OCI-LY1 (cell line): ENCODE data around the gene C11orf24.

Experiments used
- CTCF ChIP-seq: fragments of 200-600 bp; sonication (generic), shearing (Covaris generic); IDR thresholded peaks from 2 replicates; pipeline ENCODE4 v1.5.1; 2017; ENCODE audit warnings: mild to moderate bottlenecking, antibody characterized with exemption, low read length, moderate library complexity, mixed read lengths
- EZH2 ChIP-seq: fragments of 200-600 bp; sonication (generic), shearing (Covaris generic); IDR thresholded peaks from 2 replicates; pipeline ENCODE4 v1.8.0; 2017; ENCODE audit warnings: borderline replicate concordance, mixed run types, mild to moderate bottlenecking, antibody characterized with exemption, low read length, moderate library complexity, mixed read lengths

GRCh38 chr11:68298659-68299516 is 27.1 kb upstream of the C11orf24 start:
- TF ChIP-seq CTCF (no peak), EZH2 (no peak)
